Stimulated activated CD4-positive, alpha-beta T cell treated with anti-CD3 and anti-CD28 coated beads, Interleukin-2, amount 100 ng/mL, for 48 hours (primary cell): ENCODE measurements around the gene PLD4.
"Not testable (repeated sequence)": the region's sequence is repeated elsewhere in the genome, so short reads cannot be mapped to it uniquely, and the experiment has no call there.

Source experiments
- DNase-seq, 2 donors: peaks; one replicate each; pipeline ENCODE4 v3.0.0-alpha.2; 2020

Gene PLD4

DNA sequence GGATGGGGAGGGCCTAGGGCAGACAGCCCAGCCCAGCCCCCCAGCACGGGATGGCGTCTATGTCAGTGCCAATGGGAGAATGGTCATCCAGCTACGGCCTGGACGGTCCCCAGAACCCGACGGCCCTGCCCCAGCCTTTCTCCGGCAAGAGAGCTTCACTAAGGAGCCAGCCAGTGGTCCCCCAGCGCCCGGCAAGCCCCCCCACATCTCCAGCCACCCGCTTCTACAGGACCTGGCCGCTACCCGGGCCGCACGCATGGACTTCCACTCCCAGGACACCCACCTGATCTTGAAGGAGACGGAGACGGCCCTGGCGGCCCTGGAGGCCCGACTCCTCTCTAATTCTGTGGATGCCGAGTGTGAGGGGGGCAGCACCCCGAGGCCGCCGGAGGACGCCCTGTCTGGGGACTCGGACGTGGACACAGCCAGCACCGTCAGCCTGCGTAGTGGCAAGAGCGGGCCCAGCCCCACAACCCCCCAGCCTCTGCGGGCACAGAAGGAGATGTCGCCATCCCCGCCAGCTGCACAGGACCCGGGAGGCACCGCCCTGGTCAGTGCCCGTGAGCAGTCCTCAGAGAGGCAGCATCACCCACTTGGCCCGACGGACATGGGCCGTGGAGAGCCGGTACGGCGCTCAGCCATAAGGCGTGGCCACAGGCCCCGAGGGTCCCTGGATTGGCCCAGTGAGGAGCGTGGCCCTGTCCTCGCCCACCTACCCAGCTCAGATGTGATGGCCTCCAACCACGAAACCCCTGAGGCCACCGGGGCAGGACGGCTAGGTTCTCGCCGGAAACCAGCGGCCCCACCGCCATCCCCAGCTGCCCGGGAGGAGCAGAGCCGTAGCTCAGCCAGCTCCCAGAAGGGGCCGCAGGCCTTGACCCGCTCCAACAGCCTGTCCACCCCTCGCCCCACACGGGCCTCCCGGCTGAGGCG is 37.7 kb upstream of the PLD4 start:
- no peak for DNase-seq

GRCh38 chr14:104887623-104888488 is 36.8 kb upstream of the PLD4 start:
- no peak for DNase-seq

- no peak for DNase-seq
Measured at GRCh38 chr14:104888489-104889374, 35.9 kb upstream of the PLD4 start.

DNA sequence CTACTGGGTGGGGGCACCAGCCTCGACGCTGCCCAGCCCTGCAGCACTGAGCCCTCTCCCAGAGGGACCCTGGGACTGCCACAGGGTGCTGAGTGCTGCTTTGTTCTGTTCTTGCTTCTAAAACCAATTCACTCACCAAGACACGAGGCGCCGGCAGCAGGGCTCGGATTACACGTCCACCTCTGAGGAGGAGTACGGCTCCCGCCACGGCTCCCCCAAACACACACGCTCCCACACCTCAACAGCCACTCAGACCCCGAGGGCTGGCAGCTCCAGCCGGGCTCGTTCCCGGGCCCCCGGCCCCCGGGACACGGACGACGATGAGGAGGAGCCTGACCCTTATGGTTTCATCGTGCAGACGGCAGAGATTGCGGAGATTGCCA is 35.3 kb upstream of the PLD4 start:
- DNase-seq: no peak

DNA sequence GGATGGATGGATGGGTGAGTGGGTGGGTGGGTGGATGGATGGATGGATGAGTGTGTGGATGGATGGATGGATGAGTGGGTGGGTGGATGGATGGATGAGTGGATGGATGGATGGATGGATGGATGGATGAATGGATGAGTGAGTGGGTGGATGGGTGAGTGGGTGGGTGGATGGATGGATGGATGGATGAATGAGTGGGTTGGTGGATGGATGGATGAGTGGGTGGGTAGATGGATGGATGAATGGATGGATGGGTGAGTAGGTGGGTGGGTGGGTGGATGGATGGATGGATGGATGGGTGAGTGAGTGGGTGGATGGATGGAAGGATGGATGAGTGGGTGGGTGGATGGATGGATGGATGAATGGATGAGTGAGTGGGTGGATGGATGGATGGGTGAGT is 34.4 kb upstream of the PLD4 start:
- not testable (repeated sequence) for DNase-seq

DNA sequence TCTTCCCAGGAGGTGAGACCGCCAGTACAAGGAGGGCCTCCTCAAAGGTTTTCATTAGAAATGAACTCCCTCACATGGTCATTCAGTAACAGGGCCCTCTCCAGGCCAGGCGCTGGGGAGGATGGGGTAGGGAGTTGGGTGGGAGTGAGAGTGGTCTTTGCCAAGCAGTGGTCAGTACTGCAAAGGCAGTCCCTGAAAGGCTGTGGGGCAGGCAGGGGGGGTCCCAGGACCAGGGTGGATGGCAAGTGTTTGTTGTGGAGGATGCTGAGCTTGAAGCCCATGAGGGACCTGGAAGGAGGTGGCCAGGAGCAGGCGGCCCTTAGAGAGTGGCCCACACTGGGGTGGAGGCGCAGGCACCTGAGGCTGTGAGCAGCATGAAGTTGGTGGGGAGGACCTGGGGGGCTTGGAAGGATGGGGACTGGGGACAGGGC is 33.5 kb upstream of the PLD4 start:
- DNase-seq: no peak

DNA sequence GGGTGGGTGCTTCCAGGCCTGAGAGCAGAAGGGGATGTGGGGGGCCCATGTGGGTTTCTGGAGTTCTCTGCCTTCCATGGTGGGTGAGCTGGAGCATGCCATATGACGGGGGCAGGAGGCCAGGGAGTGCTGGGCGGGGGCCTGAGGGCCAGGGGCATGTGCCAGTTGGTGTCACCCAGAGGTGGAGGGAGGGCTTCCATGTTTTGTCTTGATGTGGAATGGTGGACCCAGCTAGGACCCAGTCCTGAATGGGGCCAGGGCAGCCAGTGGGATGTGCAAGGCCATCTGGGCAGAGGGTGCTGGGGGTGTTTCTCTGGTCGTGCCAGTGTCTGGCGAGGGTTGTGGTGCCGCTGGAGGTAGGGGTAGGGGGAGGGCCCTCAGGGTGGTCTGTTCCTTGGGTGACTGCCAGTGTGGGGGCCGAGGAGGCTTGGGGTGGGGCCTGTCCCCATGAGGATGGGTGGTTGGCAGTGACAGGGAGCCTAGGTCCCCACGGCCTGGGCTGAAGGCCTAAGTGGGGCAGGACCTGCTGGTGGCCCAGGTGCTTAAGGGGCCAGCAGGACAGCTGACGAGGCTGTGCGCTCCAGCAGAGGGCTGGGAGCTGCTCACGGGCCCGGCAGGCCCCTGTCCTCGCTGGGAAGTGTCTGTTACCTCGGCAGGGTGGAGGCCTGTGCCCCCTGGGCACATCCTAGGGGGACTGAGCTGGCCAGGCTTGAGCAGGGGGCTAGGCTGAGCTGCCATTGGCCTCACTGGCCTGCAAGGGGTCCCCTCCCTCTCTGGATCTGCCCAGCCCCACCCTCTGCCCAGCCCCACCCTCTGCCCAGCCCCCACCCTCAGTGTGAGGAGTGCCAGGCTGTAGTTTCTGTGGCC is 32.8 kb upstream of the PLD4 start:
- DNase-seq: no peak

- no peak for DNase-seq
Measured at GRCh38 chr14:104892531-104893434, 31.9 kb upstream of the PLD4 start.

DNA sequence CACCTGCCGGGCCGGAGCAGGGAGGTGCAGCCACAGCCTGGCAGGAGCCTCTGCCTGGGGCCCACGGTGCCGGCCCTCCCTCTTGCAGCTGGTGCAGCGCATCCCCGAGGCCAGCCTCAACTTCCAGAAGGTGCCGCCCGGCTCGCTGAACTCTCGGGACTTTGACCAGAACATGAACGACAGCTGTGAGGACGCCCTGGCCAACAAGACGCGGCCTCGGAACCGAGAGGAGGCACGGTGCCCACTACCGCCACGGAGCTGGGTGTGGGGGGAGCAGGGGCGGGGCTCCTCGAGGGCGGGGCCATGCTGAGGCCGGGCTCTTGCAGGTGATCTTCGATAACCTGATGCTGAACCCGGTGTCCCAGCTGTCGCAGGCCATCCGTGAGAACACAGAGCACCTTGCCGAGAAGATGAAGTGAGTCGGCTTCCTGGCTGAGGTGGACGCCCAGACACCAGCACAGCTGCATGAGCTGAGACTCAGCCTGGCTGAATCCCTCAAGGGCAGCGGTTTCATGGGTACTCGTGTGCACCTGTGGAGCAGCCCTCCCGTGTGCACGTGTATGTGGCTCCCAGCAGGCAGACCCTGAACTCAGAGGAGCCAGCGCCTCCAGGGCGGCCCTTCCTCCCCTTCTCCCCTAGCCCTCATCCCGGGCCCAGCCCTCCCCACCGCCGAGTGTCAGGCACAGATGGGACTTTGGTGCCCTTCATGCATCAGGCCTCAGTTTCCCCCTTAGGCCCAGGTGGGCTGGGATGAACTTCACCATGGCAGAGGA is 31.1 kb upstream of the PLD4 start:
- no peak for DNase-seq

DNA sequence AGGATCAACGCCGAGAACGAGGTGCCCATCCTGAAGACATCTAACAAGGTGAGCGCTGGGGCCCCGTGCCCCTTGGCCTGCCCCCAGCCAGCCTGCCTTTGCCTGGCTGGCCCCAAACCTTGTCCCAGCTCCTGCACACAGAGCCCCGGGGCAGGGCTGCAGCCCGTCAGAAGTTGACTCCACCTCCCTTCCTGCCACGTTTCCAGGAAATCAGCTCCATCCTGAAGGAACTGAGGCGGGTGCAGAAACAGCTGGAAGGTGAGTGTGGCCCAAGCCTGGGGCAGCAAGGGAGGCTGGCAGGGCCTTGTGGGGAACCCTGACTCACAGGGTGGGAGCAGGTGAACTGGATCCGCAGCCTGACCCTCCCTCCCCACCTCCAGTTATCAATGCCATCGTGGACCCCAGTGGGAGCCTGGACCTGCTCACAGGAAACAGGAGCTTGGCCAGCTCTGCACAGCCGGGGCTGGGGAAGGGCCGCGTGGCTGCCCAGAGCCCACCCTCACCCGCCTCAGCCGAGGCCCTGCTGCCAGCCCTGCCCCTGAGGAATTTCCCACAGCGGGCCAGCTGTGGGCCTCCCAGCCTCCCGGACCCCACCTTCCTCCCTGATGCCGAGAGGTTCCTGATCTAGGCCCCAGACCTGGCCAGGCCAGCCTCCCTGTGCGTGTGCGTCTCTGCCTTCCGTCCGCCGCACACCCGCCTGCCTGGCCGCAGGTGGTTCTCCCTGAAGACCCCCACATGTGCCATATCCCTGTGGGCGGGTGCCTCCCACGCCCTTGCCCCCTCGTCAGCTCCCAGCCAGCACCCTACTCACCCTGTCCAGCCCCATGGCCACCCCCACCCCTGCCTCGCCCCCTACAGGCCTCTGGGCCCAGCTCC is 30.1 kb upstream of the PLD4 start:
- DNase-seq: no peak

DNA sequence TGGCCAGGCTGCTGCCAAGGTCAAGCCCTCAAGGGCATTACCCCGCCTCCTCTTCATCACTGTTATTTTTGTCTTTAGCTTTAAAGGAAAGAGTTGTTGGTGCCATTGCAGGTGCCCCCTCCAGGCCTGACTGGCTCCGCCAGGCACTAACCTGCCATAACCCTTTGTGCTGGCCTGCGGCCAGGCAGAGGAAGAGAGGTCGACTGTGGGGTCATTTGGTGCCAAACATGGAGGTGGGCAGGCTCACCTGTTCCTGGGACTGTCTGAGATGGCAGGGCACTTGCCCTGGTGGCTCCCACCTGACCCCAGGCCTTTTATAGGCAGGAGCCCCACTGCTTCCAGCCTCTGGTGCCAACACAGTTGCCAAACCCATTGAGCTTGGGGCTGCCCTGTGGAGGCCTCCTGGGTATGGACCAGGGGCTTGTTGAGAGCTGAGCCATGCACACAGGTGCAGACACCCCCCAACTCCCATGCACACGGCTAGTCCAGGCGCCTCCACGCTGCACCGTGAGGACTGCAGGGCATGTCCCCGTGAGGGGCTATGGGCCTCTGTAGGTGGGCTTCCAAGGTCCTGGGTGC is 29.4 kb upstream of the PLD4 start:
- DNase-seq: no peak

DNA sequence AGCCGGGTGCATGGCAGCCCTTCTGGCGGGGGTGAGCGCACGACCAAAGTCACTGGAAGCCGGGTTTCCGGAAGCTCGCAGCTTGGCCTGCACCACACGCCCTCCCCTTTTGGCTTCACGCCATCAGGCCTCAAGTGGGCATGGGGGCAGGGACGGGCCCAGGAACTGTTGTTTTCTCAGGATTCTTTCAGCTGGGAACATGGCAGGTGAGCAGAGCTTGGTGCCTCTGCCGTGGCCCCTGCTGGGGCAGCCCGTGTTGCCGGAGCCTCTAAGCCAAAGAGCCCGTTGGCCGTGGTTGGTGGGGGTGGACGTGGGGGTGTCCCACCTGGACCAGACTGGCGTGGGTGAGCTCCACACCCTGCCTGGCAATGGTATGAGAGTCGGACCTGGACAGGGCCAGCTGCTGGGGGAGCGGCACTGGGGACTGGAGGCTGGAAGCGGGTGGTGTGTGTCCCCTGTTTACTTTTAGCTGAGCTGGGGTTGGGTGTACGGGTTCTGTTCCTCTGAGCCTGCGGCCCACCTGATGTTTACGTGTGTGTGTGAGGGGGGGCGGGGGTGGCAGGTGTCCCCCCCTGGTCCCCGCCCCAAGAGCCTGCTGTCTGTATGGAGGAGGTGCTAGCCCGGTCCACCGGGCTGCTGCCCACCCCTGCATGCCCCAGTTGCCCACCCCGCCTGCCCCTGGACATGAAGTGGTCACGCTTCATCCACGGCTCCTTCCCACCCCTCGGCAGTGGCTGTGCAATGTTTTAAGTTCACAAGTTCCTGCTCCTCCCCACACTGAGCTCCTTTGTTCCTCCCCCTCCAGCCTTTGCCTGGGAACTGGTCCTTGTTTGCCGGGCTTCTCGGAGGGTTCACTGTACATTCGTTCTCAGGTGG is 28.7 kb upstream of the PLD4 start:
- DNase-seq: no peak

DNA sequence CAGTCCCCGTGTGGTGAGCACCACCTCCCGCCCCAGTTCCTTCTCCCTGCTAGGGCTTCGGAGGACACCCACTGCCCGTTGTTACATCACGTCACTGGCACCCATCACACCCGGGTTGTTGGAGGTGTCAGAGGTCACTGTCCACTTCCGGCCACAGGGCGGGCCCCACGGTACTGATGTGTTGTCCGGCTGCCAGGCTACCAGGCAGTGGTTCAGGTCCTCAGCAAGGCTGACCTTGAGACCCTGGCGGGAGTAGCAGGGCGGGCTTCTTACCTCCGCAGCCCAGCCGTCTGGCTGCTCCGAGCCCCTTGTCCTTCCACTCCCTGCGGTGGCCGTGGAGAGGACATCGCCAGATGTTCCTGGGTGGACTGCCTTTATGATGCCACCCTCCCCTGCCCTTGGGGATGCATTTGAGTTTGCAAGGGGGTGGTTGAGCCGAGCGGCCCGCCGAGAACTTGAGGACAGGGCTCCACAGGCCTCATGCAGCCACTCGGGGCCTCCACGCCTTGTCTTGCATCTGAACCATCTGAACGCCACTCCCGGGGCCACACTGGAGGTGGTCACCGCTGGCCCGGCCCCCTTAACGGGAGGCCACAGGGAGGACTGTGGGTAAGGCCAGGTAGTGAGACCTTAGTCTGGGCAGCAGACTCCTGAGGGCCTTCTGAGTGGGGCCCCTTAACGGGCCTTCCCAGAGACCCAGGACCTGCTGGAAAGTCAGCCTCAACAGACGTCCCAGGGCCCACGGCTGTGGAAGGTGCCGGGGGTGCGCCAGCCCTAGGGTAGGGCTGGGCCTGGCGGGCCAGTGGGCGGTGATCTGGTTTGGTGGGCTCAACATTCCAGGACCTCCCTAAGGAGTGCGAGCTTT is 27.1 kb upstream of the PLD4 start:
- DNase-seq: no peak

GRCh38 chr14:104898195-104898558 is 26.5 kb upstream of the PLD4 start:
- no peak for DNase-seq

- DNase-seq: no peak
Measured at GRCh38 chr14:104898870-104899510, 25.7 kb upstream of the PLD4 start.

DNA sequence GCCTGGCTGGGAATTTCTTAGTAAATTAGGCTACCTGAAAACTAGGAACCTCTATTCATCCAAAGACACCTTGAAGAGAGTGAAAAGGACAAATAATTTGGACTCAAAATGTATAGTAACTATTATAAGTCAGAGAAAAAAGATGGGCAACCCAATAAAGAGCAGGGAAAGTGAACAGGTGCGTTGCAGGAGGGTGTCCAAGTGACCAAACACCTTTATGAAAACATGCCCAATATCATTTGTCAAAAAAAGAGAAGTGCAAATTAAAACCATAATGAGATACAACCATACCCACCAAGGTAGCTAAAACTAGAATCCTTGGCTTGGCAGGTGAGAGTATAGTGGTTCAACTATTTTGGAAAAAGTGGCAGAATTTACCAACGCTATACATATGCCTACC is 24.9 kb upstream of the PLD4 start:
- no peak for DNase-seq
